Tibial nerve (tissue), 4 donors: Measurements from ENCODE around the gene SFT2D3. TPM values are rescaled to one million over a fixed set of nuclear protein-coding genes. Genes with fewer than 3 reads are reported as not detected.

Source experiments
- DNase-seq, 2 donors: peaks; one replicate each; pipeline ENCODE4 v3.0.0-alpha.2; 2019; ENCODE audit warnings: low spot score in 2 of 2
- H3K27ac ChIP-seq, 4 donors: fragments of 200-600 bp; sonication (generic) in 3 of 4; one replicate each; pipeline ENCODE4 v1.5.1; 2017 to 2019; ENCODE audit warnings: mild to moderate bottlenecking in 1 of 4
- H3K27me3 ChIP-seq, 2 donors: fragments of 200-600 bp; sonication (generic) in 1 of 2; one replicate each; pipeline versions ENCODE4 v1.5.1 to v1.6.0; 2017 to 2019
- H3K36me3 ChIP-seq, 3 donors: fragments of 200-600 bp; sonication (generic); one replicate each; pipeline ENCODE4 v1.5.1; 2018 to 2019
- H3K4me1 ChIP-seq, 4 donors: fragments of 200-600 bp; sonication (generic) in 3 of 4; one replicate each; pipeline ENCODE4 v1.5.1; 2017 to 2019
- H3K4me3 ChIP-seq, 4 donors: fragments of 200-600 bp; sonication (generic) in 3 of 4; one replicate each; pipeline ENCODE4 v1.5.1; 2017 to 2019; ENCODE audit warnings: mild to moderate bottlenecking in 1 of 4, moderate library complexity in 1 of 4
- H3K9me3 ChIP-seq, 4 donors: fragments of 200-600 bp; sonication (generic) in 3 of 4; one replicate each; pipeline ENCODE4 v1.5.1; 2017 to 2019
- CTCF ChIP-seq, 5 experiments: fragments of 200-600 bp in 3 of 5; fragments of 450-650 bp in 2 of 5; sonication (generic) in 3 of 5; IDR thresholded peaks; one replicate each; pipeline ENCODE4 v1.5.1; 2016 to 2019; ENCODE audit warnings: antibody characterized with exemption in 5 of 5, mild to moderate bottlenecking in 3 of 5, moderate library complexity in 2 of 5
- EP300 ChIP-seq, 2 donors: sonication (generic); formaldehyde crosslinking; IDR thresholded peaks; one replicate each; pipeline ENCODE4 v1.6.1; 2017; ENCODE audit warnings: antibody characterized with exemption in 2 of 2, mild to moderate bottlenecking in 1 of 2
- POLR2A ChIP-seq, 2 donors: fragments of 450-650 bp; IDR thresholded peaks; one replicate each; pipeline ENCODE4 v1.6.1; 2017; ENCODE audit warnings: antibody characterized with exemption in 2 of 2, mild to moderate bottlenecking in 2 of 2, moderate library complexity in 2 of 2
- WGBS, 2 donors: methylation state at CpG; one replicate each; pipeline ENCODE4 v1.1.5; 2018; 5-methylcytosine and 5-hydroxymethylcytosine counted together
- total RNA-seq, 4 donors: library from RNA; depleted of rRNA; stranded (reverse); fragments of >200 nt; gene quantifications; one replicate each; pipeline ENCODE4 v1.1.0, GENCODE V29; 2016

SFT2D3 gene
- total RNA-seq, 4 donors from 2014 or later, result 10.7 to 13.6 (median 12.4) TPM

- peak in 1 of 2 donors; percentile 77 for TF ChIP-seq EP300 (IDR thresholded peaks at IDR 0.05)
- TF ChIP-seq POLR2A (IDR thresholded peaks at IDR 0.05), result no peak
- no peaks in the 10 kb centered on the region for H3K9me3 ChIP-seq
- H3K4me3 ChIP-seq, result peak overlapping the region in 1 of 4 donors; percentile 14
- no peak for DNase-seq
- peak overlapping the region; percentile 55 to 92 (median 86) for H3K27ac ChIP-seq
- H3K4me1 ChIP-seq, result peaks cover 0 to 96% (median 49%) of the 10 kb centered on the region in 4 donors
- H3K36me3 ChIP-seq, result peaks cover 0 to 16% (median 0%) of the 10 kb centered on the region in 3 donors
- no peaks in the 10 kb centered on the region for H3K27me3 ChIP-seq
- 29 to 57% methylated on average over 9 to 14 of the region's 14 CpGs for WGBS, 2 donors
Measured at GRCh38 chr2:127661072-127661649, 40.1 kb upstream of the SFT2D3 start.

- WGBS, 2 donors, result 18 to 42% methylated on average over 7 to 9 of the region's 9 CpGs
- H3K4me1 ChIP-seq, result peaks cover 0 to 87% (median 45%) of the 10 kb centered on the region in 4 donors
- no peaks in the 10 kb centered on the region for H3K27me3 ChIP-seq
- no peak for DNase-seq
- no peak overlapping the region for H3K4me3 ChIP-seq
- TF ChIP-seq EP300 (IDR thresholded peaks at IDR 0.05), result no peak
- no peak for TF ChIP-seq POLR2A (IDR thresholded peaks at IDR 0.05)
- no peak for TF ChIP-seq CTCF (IDR thresholded peaks at IDR 0.05)
- H3K9me3 ChIP-seq, result no peaks in the 10 kb centered on the region
- peaks cover 0 to 10% (median 0%) of the 10 kb centered on the region in 3 donors for H3K36me3 ChIP-seq
- H3K27ac ChIP-seq, result peak overlapping the region; percentile 55 to 92 (median 86)
Measured at GRCh38 chr2:127661949-127662510, 39.3 kb upstream of the SFT2D3 start.

GRCh38 chr2:127662937-127663565 lies 38.2 kb upstream of the SFT2D3 start:
- 58 to 59% methylated on average over 6 to 8 of the region's 9 CpGs for WGBS, 2 donors
- peak overlapping the region; percentile 64 to 92 (median 84) for H3K27ac ChIP-seq
- peak overlapping the region; percentile 15 to 50 (median 29) for H3K4me3 ChIP-seq
- H3K27me3 ChIP-seq, result no peaks in the 10 kb centered on the region
- no peaks in the 10 kb centered on the region for H3K36me3 ChIP-seq
- peak in 1 of 2 donors; percentile 11 for DNase-seq
- no peak for TF ChIP-seq POLR2A (IDR thresholded peaks at IDR 0.05)
- no peak for TF ChIP-seq CTCF (IDR thresholded peaks at IDR 0.05)
- no peak for TF ChIP-seq EP300 (IDR thresholded peaks at IDR 0.05)
- H3K4me1 ChIP-seq, result peaks cover 0 to 77% (median 45%) of the 10 kb centered on the region in 4 donors
- peaks cover 0 to 3% (median 0%) of the 10 kb centered on the region in 4 donors for H3K9me3 ChIP-seq

GRCh38 chr2:127663566-127664064 lies 37.7 kb upstream of the SFT2D3 start:
- H3K4me1 ChIP-seq, result peaks cover 0 to 71% (median 43%) of the 10 kb centered on the region in 4 donors
- peak overlapping the region; percentile 64 to 92 (median 84) for H3K27ac ChIP-seq
- 51 to 58% methylated on average over 6 of the region's 6 CpGs for WGBS, 2 donors
- no peak for DNase-seq
- H3K9me3 ChIP-seq, result peaks cover 0 to 7% (median 0%) of the 10 kb centered on the region in 4 donors
- no peaks in the 10 kb centered on the region for H3K36me3 ChIP-seq
- TF ChIP-seq CTCF (IDR thresholded peaks at IDR 0.05) (no peak), POLR2A (IDR thresholded peaks at IDR 0.05) (no peak), EP300 (IDR thresholded peaks at IDR 0.05) (no peak)
- peak overlapping the region; percentile 15 to 50 (median 29) for H3K4me3 ChIP-seq
- H3K27me3 ChIP-seq, result no peaks in the 10 kb centered on the region

GRCh38 chr2:127664065-127664894 lies 37.0 kb upstream of the SFT2D3 start:
- Histone ChIP-seq H3K9me3 (peaks cover 0 to 7% (median 0%) of the 10 kb centered on the region in 4 donors), H3K4me3 (peak overlapping the region; percentile 15 to 50 (median 29)), H3K27ac (peak overlapping the region; percentile 64 to 92 (median 84)), H3K36me3 (no peaks in the 10 kb centered on the region), H3K27me3 (no peaks in the 10 kb centered on the region), H3K4me1 (peaks cover 0 to 64% (median 38%) of the 10 kb centered on the region in 4 donors)
- TF ChIP-seq EP300 (IDR thresholded peaks at IDR 0.05), result peak in 1 of 2 donors; percentile 68
- TF ChIP-seq POLR2A (IDR thresholded peaks at IDR 0.05), result peak in 1 of 2 donors; percentile 41
- no peak for TF ChIP-seq CTCF (IDR thresholded peaks at IDR 0.05)
- no peak for DNase-seq
- WGBS, 2 donors, result 9 to 55% methylated on average over 10 to 49 of the region's 69 CpGs
